Lung (tissue), 12 donors: ENCODE results near the gene TRIM65. TPM values are rescaled to one million over a fixed set of nuclear protein-coding genes. Genes with fewer than 3 reads are reported as not detected.
A peak's percentile ranks its signal among the peaks of the same experiment; 100 is the strongest.

Source experiments
- ATAC-seq: fragments of 200-7000 bp; cut with Tn5 transposase; one replicate; pipeline ENCODE4 v1.9.1; 2020; ENCODE audit warnings: moderate number of reproducible peaks; ENCODE audit not compliant: insufficient read depth, low FRiP score
- DNase-seq, 3 donors: peaks; one replicate each; pipeline ENCODE4 v3.0.0-alpha.2; 2013 to 2017
- H3K27ac ChIP-seq, 2 donors: one replicate each; pipeline ENCODE4 v1.5.1; 2013; ENCODE audit warnings: mild to moderate bottlenecking in 2 of 2, moderate library complexity in 2 of 2, control low read depth in 1 of 2, inconsistent platforms in 1 of 2, low read depth in 1 of 2, low read length in 1 of 2
- H3K27me3 ChIP-seq, 3 donors: one replicate each; pipeline ENCODE4 v1.5.1; 2013; ENCODE audit warnings: low read length in 2 of 3; ENCODE audit not compliant: control insufficient read depth in 3 of 3, insufficient read depth in 3 of 3
- H3K36me3 ChIP-seq, 4 donors: one replicate each; pipeline ENCODE4 v1.5.1; 2013; ENCODE audit warnings: low read length in 4 of 4, mild to moderate bottlenecking in 1 of 4, moderate library complexity in 1 of 4; ENCODE audit not compliant: control insufficient read depth in 4 of 4, insufficient read depth in 4 of 4
- H3K4me1 ChIP-seq, 5 donors: one replicate each; pipeline ENCODE4 v1.5.1; 2013; ENCODE audit warnings: low read length in 5 of 5, mild to moderate bottlenecking in 2 of 5, moderate library complexity in 1 of 5; ENCODE audit not compliant: control insufficient read depth in 5 of 5, insufficient read depth in 5 of 5
- H3K4me3 ChIP-seq: one replicate; pipeline ENCODE4 v1.5.1; 2013; ENCODE audit warnings: mild to moderate bottlenecking, control low read depth, moderate library complexity
- H3K9ac ChIP-seq, 2 donors: one replicate each; pipeline ENCODE4 v1.5.1; 2013; ENCODE audit warnings: low read length in 2 of 2, control low read depth in 1 of 2; ENCODE audit not compliant: insufficient read depth in 1 of 2
- H3K9me3 ChIP-seq, 4 donors: one replicate each; pipeline ENCODE4 v1.5.1; 2013; ENCODE audit warnings: low read length in 3 of 4, mild to moderate bottlenecking in 1 of 4, moderate library complexity in 1 of 4; ENCODE audit not compliant: control insufficient read depth in 4 of 4, insufficient read depth in 3 of 4
- WGBS, 2 donors: extraction: QIAGEN DNeasy Blood & Tissue Kit; methylation state at CpG; one replicate each; pipeline ENCODE4 v1.1.7; 2013; 5-methylcytosine and 5-hydroxymethylcytosine counted together
- polyA plus RNA-seq, 2 donors: library from polyadenylated mRNA; stranded (reverse); fragments of 200-250 nt; gene quantifications; one replicate each; pipeline ENCODE4 v1.2.1, GENCODE V29; 2013
- total RNA-seq, 2 donors: library from RNA; depleted of rRNA in 1 of 2; stranded (reverse); fragments of >200 nt in 1 of 2; gene quantifications; one replicate each; pipeline ENCODE4 v1.2.1, GENCODE V29; 2014 to 2021
- TF ChIP-seq, protein P1 (sequence below): IDR thresholded peaks from 2 replicates; pipeline ENCODE4 v1.5.1; 2012; ENCODE audit warnings: mild to moderate bottlenecking; ENCODE audit errors: control extremely low read depth, extremely low read depth
- donor health status: control.
- donor health status: control.
- donor health status: Bipolar disorder and iron deficiency.
- donor health status: healthy.
- donor health status: DM: yes; HTN: yes; CAD: no.

The TRIM65 gene
- total and polyA plus RNA-seq, 4 donors: 12.7 to 32.9 (median 21.2) TPM

- TF ChIP-seq, protein P1, sequence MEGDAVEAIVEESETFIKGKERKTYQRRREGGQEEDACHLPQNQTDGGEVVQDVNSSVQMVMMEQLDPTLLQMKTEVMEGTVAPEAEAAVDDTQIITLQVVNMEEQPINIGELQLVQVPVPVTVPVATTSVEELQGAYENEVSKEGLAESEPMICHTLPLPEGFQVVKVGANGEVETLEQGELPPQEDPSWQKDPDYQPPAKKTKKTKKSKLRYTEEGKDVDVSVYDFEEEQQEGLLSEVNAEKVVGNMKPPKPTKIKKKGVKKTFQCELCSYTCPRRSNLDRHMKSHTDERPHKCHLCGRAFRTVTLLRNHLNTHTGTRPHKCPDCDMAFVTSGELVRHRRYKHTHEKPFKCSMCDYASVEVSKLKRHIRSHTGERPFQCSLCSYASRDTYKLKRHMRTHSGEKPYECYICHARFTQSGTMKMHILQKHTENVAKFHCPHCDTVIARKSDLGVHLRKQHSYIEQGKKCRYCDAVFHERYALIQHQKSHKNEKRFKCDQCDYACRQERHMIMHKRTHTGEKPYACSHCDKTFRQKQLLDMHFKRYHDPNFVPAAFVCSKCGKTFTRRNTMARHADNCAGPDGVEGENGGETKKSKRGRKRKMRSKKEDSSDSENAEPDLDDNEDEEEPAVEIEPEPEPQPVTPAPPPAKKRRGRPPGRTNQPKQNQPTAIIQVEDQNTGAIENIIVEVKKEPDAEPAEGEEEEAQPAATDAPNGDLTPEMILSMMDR: no peak
- peaks cover 0 to 12% (median 1%) of the 10 kb centered on the region in 5 donors for H3K4me1 ChIP-seq
- no peaks in the 10 kb centered on the region for H3K27me3 ChIP-seq
- H3K9ac ChIP-seq: no peak overlapping the region
- no peak overlapping the region for H3K4me3 ChIP-seq
- no peak for ATAC-seq
- DNase-seq: no peak
- no peaks in the 10 kb centered on the region for H3K9me3 ChIP-seq
- WGBS, 2 donors: 85 to 92% methylated on average over 13 to 15 of the region's 15 CpGs
- H3K36me3 ChIP-seq: peaks cover 0 to 2% (median 0%) of the 10 kb centered on the region in 4 donors
- H3K27ac ChIP-seq: no peak overlapping the region
Measured at GRCh38 chr17:75881678-75882454, 14.9 kb downstream of the TRIM65 start.

DNA sequence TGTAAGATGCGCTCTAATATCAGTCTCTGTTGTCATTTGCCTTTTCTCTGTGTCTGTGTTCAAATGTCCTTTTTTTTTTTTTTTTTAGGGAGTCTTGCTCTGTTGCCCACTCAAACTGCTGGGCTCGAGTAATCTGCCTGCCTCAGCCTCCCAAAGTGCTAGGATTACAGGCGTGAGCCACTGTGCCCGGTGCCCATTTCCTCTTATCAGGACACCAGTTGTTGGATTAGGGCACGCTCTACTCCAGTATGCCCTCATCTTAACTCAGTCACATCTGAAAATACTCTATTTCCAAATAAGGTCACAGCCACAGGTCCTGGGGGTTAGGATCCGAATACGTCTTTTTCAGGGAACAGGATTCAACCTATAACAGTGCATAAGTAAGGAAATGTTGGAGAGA is 16.5 kb downstream of the TRIM65 start:
- peaks cover 0 to 25% (median 13%) of the 10 kb centered on the region in 5 donors for H3K4me1 ChIP-seq
- ATAC-seq: no peak
- WGBS, 2 donors: 82 to 84% methylated on average over 7 of the region's 7 CpGs
- H3K27ac ChIP-seq: no peak overlapping the region
- H3K9ac ChIP-seq: no peak overlapping the region
- no peaks in the 10 kb centered on the region for H3K9me3 ChIP-seq
- no peaks in the 10 kb centered on the region for H3K27me3 ChIP-seq
- H3K36me3 ChIP-seq: peaks cover 0 to 7% (median 2%) of the 10 kb centered on the region in 4 donors
- TF ChIP-seq, protein P1: no peak
- H3K4me3 ChIP-seq: no peak overlapping the region
- no peak for DNase-seq

- peak within 1 kb of the TSS; percentile 93 to 94 for H3K27ac ChIP-seq
- H3K4me1 ChIP-seq: peaks cover 0 to 25% (median 13%) of the 10 kb centered on the region in 5 donors
- WGBS, 2 donors: 0 to 1% methylated on average over 77 to 87 of the region's 87 CpGs
- peak within 1 kb of the TSS; percentile 58 for H3K4me3 ChIP-seq
- DNase-seq (peak; percentile 90 to 92 (median 92)), ATAC-seq (peak; percentile 64)
- peak within 1 kb of the TSS in 1 of 2 donors; percentile 40 for H3K9ac ChIP-seq
- TF ChIP-seq, protein P1: no peak
- no peaks in the 10 kb centered on the region for H3K9me3 ChIP-seq
- H3K36me3 ChIP-seq: peaks cover 0 to 11% (median 7%) of the 10 kb centered on the region in 4 donors
- no peaks in the 10 kb centered on the region for H3K27me3 ChIP-seq
Measured at GRCh38 chr17:75878174-75878998, 18.4 kb downstream of the TRIM65 start, which contains the start of gene TRIM47. TRIM47 (minus strand) TSS chr17:75878581; CDS start chr17:75878548, 33 bp downstream.
